ENCODE data around the gene MAST4.

DNA sequence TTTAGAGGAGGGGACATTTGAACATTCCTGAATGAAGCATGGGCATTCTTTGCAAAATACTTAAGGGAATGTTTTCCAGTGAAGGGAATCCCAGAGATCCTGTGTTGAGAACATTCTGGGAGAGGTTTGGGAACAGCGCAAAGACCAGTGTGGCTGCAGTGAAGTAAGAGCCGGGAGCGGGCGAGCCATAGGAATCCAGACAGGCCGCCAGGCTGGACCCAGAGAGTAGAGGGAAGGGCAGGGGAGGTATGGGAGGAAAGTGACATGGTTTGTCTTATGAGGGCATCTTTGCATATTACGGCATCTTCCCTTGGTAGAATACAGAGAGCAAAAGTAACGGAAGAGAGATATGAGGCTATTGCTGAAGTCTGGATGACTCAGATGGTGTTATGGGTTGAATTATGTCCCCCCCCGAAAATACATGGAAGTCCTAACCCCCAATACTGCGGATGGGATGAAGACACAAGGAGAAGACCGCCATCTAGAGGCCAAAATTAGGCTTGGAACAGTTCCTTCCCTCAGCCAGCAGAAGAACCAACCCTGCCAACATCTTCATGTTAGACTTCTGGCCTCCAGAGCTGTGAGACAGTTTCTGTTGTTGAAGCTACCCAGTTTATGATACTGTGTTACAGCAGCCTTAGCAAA, 268.2 kb downstream of the MAST4 start:
- TF ChIP-seq ZNF23 (tag by site-specific recombination; IDR thresholded peaks at IDR 0.05; ENCODE audit: borderline replicate concordance) (no peak), ZNF658 (tag by site-specific recombination; IDR thresholded peaks at IDR 0.05) (no peak)
